Ovary (tissue), 3 donors: ENCODE data around the gene CADM3.

Experiments
- CTCF ChIP-seq, 3 donors: fragments of 450-650 bp in 2 of 3; fragments of 200-600 bp in 1 of 3; IDR thresholded peaks; one replicate each; pipeline versions ENCODE4 v1.5.1 to v1.8.0; 2016 to 2022; ENCODE audit warnings: antibody characterized with exemption in 3 of 3, mild to moderate bottlenecking in 1 of 3
- POLR2A ChIP-seq: fragments of 450-650 bp; IDR thresholded peaks from one replicate; pipeline ENCODE4 v1.6.1; 2017; ENCODE audit warnings: antibody characterized with exemption, mild to moderate bottlenecking, moderate library complexity
- donor health status: DM: no; HTN: no; CAD: no.

GRCh38 chr1:159203610-159204009, 32.2 kb downstream of the CADM3 start:
- no peak for TF ChIP-seq CTCF (IDR thresholded peaks at IDR 0.05)
- no peak for TF ChIP-seq POLR2A
